ENCODE results near the gene LIN37. TPM values are rescaled to one million over a fixed set of nuclear protein-coding genes. Genes with fewer than 3 reads are reported as not detected.
"Not testable (repeated sequence)": the region's sequence is repeated elsewhere in the genome, so short reads cannot be mapped to it uniquely, and the experiment has no call there.

Gene LIN37
- total and polyA plus RNA-seq, 7 donors, result 3.1 to 26.8 (median 14.5) TPM

DNA sequence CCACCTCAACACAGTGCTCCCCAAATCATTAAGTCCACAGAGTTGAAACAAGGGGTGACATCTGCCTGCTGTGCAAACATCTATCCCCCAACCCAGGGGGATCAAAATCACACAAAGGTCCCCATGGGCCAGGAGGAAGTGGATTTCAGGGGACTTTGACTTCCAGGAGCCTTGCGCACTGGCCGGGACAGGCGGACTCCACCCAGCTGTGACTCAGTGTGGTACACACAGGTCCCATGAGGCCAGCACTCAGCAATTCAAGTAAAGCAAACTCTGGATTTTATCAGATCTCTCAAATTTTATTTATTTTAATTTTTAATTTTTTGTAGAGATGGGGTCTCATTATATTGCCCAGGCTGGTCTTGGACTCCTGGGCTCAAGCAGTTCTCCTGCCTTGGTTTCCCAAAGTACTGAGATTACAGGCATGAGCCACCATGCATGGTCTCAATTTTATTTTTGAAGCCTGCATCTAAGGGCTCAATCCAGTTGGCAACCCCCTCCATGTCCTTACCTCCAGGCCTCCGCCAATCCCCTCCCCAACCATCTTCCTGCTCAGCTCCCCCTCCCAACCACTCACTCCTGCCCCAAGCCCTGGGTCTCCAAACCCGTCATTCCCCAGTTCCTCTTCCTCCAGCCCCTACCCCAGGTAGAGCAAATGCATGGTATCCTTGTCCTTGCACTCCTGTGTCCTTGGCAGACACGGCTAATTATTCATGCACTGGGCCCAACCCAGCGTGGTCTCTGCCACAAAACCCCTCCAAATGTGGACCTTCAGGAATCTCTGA lies 45.2 kb downstream of the LIN37 start:
- Histone ChIP-seq H3K27ac (no peak overlapping the region), H3K36me3 (ENCODE audit: insufficient read depth in 1 of 2, low read depth in 1 of 2) (no peaks in the 10 kb centered on the region), H3K4me1 (no peaks in the 10 kb centered on the region), H3K9me3 (no peaks in the 10 kb centered on the region), H3K4me3 (no peak overlapping the region), H3K27me3 (ENCODE audit: insufficient read depth in 3 of 3, low read length in 2 of 3) (peaks cover 0 to 29% (median 8%) of the 10 kb centered on the region in 3 donors)
- intact Hi-C loops (cut with DNase I), result no loop called here
- ATAC-seq (no peak), DNase-seq (no peak)
- TF ChIP-seq, protein P1, sequence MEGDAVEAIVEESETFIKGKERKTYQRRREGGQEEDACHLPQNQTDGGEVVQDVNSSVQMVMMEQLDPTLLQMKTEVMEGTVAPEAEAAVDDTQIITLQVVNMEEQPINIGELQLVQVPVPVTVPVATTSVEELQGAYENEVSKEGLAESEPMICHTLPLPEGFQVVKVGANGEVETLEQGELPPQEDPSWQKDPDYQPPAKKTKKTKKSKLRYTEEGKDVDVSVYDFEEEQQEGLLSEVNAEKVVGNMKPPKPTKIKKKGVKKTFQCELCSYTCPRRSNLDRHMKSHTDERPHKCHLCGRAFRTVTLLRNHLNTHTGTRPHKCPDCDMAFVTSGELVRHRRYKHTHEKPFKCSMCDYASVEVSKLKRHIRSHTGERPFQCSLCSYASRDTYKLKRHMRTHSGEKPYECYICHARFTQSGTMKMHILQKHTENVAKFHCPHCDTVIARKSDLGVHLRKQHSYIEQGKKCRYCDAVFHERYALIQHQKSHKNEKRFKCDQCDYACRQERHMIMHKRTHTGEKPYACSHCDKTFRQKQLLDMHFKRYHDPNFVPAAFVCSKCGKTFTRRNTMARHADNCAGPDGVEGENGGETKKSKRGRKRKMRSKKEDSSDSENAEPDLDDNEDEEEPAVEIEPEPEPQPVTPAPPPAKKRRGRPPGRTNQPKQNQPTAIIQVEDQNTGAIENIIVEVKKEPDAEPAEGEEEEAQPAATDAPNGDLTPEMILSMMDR (IDR thresholded peaks at IDR 0.05), result no peak
- WGBS, 3 donors, result 64 to 66% (median 65%) methylated on average over 7 of the region's 7 CpGs

DNA sequence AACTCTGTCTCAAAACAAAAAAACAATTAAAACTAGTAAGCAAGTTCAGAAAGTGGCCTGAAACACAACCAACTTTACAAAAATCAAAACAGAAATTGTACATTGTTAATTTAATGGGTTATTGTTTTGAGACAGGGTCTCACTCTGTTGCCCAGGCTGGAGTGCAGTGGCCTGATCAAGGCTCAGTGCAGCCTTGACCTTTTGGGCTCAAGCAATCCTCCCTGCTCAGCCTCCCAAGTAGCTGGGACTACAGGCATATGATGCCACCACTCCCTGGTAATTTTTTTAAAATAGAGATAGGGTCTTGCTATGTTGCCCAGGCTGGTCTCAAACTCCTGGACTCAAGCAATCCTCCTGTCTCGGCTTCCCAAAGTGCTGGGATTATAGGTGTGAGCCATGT lies 47.2 kb downstream of the LIN37 start:
- H3K9me3 ChIP-seq; H3K27ac ChIP-seq; DNase-seq; H3K4me1 ChIP-seq; ATAC-seq; H3K4me3 ChIP-seq; intact Hi-C loops (cut with DNase I); H3K36me3 ChIP-seq (ENCODE audit: insufficient read depth in 1 of 2, low read depth in 1 of 2): not testable (repeated sequence)
- H3K27me3 ChIP-seq (ENCODE audit: insufficient read depth in 3 of 3, low read length in 2 of 3), result peaks cover 0 to 41% (median 11%) of the 10 kb centered on the region in 3 donors
- 69 to 93% (median 88%) methylated on average over 1 of the region's 1 CpG for WGBS, 3 donors

DNA sequence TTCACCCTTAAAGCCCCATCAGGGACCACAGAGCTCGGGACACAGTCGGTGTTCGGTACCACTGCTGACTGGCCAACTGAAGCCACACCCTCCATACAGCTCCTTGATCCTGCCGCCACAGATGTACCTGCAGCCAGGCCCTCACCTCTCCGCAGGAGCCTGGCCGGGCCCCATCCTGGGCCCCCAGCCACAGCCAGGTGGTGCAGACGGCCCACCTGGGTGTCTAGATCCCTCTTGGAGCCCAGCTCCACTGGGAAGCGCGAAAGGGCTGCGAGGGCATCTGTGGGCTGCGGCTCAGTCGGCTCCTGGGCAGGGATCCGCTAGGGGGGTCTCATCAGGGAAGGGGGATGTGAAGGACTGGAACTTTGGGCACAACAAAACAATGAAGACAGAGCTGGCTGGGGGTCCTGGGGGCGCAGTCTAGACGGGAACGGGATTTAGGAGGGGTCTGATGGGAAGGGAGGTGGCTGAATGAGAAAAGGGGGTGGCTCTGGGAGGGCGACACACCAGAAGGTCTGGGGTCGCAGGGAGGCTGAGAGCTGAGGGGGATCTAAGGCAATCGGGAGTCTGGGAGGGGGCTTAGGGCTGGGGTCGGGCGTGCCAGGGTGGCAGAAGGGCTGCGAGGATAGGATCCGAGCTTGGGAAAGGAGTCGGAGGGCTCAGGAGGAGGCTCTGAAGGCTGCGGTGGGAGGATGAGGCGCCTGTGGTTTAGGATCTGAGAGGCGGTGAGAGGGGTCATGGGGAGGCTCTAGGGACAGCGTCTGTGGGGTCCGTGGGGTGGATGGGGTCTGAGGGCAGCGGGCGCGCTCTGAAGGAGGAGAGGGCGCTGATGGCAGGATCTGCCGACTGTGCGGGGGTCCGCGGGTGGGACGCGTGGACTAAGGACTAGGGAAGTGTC lies 48.5 kb downstream of the LIN37 start:
- WGBS, 3 donors, result 8 to 18% (median 8%) methylated on average over 39 of the region's 39 CpGs
- no peak for ATAC-seq
- Histone ChIP-seq H3K9me3 (no peaks in the 10 kb centered on the region), H3K36me3 (ENCODE audit: insufficient read depth in 1 of 2, low read depth in 1 of 2) (no peaks in the 10 kb centered on the region), H3K27ac (no peak overlapping the region), H3K27me3 (ENCODE audit: insufficient read depth in 3 of 3, low read length in 2 of 3) (peaks cover 0 to 41% (median 11%) of the 10 kb centered on the region in 3 donors), H3K4me3 (no peak overlapping the region), H3K4me1 (no peaks in the 10 kb centered on the region)
- no peak for DNase-seq
- TF ChIP-seq, protein P1 (IDR thresholded peaks at IDR 0.05), result no peak
- intact Hi-C loops (cut with DNase I), result no loop called here

DNA sequence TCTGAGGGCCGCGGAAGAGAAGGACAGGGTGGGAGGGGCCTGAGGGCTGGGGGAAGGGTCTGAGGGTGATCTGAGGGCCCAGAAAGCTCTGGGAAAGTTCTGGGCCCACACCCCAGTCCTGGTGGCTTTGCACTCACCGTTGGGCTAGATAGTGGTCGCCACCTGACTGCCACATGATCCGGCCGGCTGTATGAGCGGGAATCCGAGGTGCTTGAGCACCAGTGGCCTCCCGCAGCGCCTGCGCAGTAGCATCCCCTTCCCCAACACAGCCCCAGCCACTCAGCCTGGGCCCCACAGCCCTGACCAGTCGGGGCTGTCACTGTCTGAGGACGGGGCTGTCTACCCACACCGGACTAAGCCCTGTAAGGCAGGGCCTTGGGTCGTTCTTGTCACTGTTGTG lies 49.3 kb downstream of the LIN37 start:
- Histone ChIP-seq H3K4me1 (no peaks in the 10 kb centered on the region), H3K9me3 (no peaks in the 10 kb centered on the region), H3K27ac (no peak overlapping the region), H3K27me3 (ENCODE audit: insufficient read depth in 3 of 3, low read length in 2 of 3) (peaks cover 0 to 41% (median 11%) of the 10 kb centered on the region in 3 donors), H3K4me3 (no peak overlapping the region), H3K36me3 (ENCODE audit: insufficient read depth in 1 of 2, low read depth in 1 of 2) (no peaks in the 10 kb centered on the region)
- no peak for DNase-seq
- intact Hi-C loops (cut with DNase I), result no loop called here
- no peak for ATAC-seq
- TF ChIP-seq, protein P1 (IDR thresholded peaks at IDR 0.05), result no peak
- 4 to 15% (median 5%) methylated on average over 14 to 15 of the region's 15 CpGs for WGBS, 3 donors

DNA sequence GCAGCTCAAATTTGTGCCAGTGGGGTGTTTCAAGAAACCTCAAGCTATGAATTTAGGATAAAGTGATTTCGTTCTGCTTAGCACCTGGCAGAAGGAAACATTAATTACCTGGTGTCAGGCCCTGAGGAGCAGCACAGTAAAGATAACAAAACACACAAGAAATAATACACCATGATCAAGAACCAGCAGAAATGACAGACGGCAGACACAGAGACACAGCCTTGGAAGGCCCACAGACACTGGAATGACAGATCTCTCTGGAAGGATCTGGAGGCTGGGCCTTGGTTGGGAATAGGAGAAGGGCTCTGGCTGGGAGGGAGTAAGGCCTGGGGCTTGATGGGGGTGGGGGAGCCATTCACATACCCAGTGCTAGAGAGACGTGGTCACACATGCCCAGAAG lies 53.5 kb downstream of the LIN37 start:
- WGBS, 3 donors, result 53 to 59% (median 53%) methylated on average over 3 of the region's 3 CpGs
- intact Hi-C loops (cut with DNase I), result no loop called here
- no peak overlapping the region for H3K4me3 ChIP-seq
- no peaks in the 10 kb centered on the region for H3K36me3 ChIP-seq (ENCODE audit: insufficient read depth in 1 of 2, low read depth in 1 of 2)
- TF ChIP-seq, protein P1 (IDR thresholded peaks at IDR 0.05), result no peak
- ATAC-seq, result no peak
- H3K9me3 ChIP-seq, result no peaks in the 10 kb centered on the region
- no peak for DNase-seq
- H3K27me3 ChIP-seq (ENCODE audit: insufficient read depth in 3 of 3, low read length in 2 of 3), result peaks cover 0 to 29% (median 10%) of the 10 kb centered on the region in 3 donors
- H3K4me1 ChIP-seq, result no peaks in the 10 kb centered on the region
- no peak overlapping the region for H3K27ac ChIP-seq

Measured in psoas muscle (tissue), 8 donors.